T47D (cell line): ENCODE results near the gene TSPO2.

Source experiments
- DNase-seq, 2 experiments: peaks; one replicate each; pipeline versions ENCODE4 v3.0.0 to v3.0.0-alpha.2; 2011 to 2012; ENCODE audit warnings: low read depth in 1 of 2, low spot score in 1 of 2
- JUND ChIP-seq: IDR thresholded peaks from 2 replicates; pipeline ENCODE4 v1.6.1; 2012; ENCODE audit warnings: low read depth
- in situ Hi-C: cut with HindIII; loops from 2 replicates; pipeline ENCODE4 v1.10.0; 2016; ENCODE audit warnings: low sequenced_read_pairs, low pct_unique_long_range_greater_than_20kb

The TSPO2 gene

GRCh38 chr6:41077536-41077935 is 35.3 kb downstream of the TSPO2 start:
- in situ Hi-C loops: no loop called here
- DNase-seq: peak in 1 of 2 experiments; percentile 33
- TF ChIP-seq JUND: no peak

- TF ChIP-seq JUND: no peak
- in situ Hi-C loops: no loop called here
Measured at GRCh38 chr6:41078101-41078500, 35.8 kb downstream of the TSPO2 start.

GRCh38 chr6:41079080-41079479 is 36.8 kb downstream of the TSPO2 start:
- in situ Hi-C loops: no loop called here
- no peak for DNase-seq
- TF ChIP-seq JUND: no peak

More at GRCh38 chr6:41078101-41078500, 35.8 kb downstream of the TSPO2 start:
- no peak for DNase-seq

- DNase-seq: no peak
- TF ChIP-seq JUND: no peak
- in situ Hi-C loops: no loop called here
Measured at GRCh38 chr6:41080621-41081020, 38.4 kb downstream of the TSPO2 start.

GRCh38 chr6:41083072-41083471 is 40.8 kb downstream of the TSPO2 start:
- in situ Hi-C loops: no loop called here
- no peak for TF ChIP-seq JUND
- peak in 1 of 2 experiments; percentile 20 for DNase-seq

- DNase-seq: no peak
- in situ Hi-C loops: no loop called here
- no peak for TF ChIP-seq JUND
Measured at GRCh38 chr6:41085182-41085581, 42.9 kb downstream of the TSPO2 start.

GRCh38 chr6:41088451-41088850 is 46.2 kb downstream of the TSPO2 start:
- no peak for DNase-seq
- in situ Hi-C loops: no loop called here
- TF ChIP-seq JUND: no peak

GRCh38 chr6:41090841-41091761 is 48.8 kb downstream of the TSPO2 start:
- TF ChIP-seq JUND: no peak
- peak in 1 of 2 experiments; percentile 37 for DNase-seq
- in situ Hi-C loops: no loop called here

- in situ Hi-C loops: no loop called here
- no peak for TF ChIP-seq JUND
- peak in 1 of 2 experiments; percentile 58 for DNase-seq
Measured at GRCh38 chr6:41092421-41093140, 50.3 kb downstream of the TSPO2 start.

- no peak for DNase-seq
- in situ Hi-C loops: no loop called here
- no peak for TF ChIP-seq JUND
Measured at GRCh38 chr6:41093729-41094128, 51.5 kb downstream of the TSPO2 start.
